NB4 (cell line): ENCODE results near the gene IMMP2L.

Source experiments
- DNase-seq: peaks from one replicate; pipeline ENCODE4 v3.0.0; 2010; ENCODE audit warnings: low read depth
- H3K4me3 ChIP-seq: one replicate; pipeline ENCODE4 v1.5.1; 2011; ENCODE audit warnings: mild to moderate bottlenecking, low read depth, low read length, moderate library complexity
- MYC ChIP-seq: IDR thresholded peaks from 2 replicates; pipeline ENCODE4 v1.6.1; 2011; ENCODE audit warnings: low read depth, low read length
- POLR2A ChIP-seq: IDR thresholded peaks from 2 replicates; pipeline ENCODE4 v1.6.1; 2011; ENCODE audit warnings: mild to moderate bottlenecking; ENCODE audit not compliant: insufficient read length; ENCODE audit errors: extremely low read depth
- TF ChIP-seq, protein P1 (sequence below): IDR thresholded peaks from 2 replicates; pipeline ENCODE4 v1.6.1; 2011; ENCODE audit warnings: low read depth, low read length
- TF ChIP-seq, protein P2 (sequence below): IDR thresholded peaks from one replicate; pipeline ENCODE4 v1.5.1; 2012; ENCODE audit warnings: low read depth, low read length

IMMP2L gene

DNA sequence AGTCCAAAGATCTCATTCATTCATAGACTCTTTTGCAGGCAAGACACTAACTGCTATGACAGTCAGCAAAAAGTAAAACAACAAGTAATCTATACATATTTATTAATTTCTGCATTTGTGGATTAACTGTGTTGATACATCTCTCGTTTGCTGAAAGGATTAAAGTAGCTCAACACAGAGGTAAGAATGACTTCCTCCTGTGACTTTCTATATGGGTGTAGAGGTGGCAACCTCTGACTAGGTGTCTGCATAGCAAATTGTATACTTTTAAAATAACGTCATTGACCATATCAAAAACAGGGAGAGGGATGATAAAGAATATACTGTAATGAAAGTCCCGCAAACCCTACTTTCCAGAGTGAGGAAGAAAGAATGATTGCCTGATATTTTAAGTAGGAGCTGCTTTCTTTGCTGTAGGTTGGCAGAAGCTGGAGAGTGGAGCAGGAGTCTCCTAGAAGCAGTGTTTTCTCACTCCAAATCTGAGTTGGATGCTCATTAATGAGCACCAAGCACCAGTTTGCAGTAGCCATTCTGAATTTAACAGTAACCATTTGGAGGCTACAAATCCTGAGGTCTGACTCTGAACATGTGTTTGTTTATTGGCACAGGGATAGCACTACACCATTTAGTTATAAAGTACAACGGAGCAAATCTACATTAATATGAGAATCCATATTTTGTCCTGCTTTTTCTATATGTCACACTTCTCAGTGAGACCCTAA lies 480.6 kb downstream of the IMMP2L start:
- no peak for DNase-seq
- H3K4me3 ChIP-seq: no peak overlapping the region
- TF ChIP-seq POLR2A: no peak
- TF ChIP-seq, protein P1, sequence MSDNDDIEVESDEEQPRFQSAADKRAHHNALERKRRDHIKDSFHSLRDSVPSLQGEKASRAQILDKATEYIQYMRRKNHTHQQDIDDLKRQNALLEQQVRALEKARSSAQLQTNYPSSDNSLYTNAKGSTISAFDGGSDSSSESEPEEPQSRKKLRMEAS: no peak
- TF ChIP-seq, protein P2, sequence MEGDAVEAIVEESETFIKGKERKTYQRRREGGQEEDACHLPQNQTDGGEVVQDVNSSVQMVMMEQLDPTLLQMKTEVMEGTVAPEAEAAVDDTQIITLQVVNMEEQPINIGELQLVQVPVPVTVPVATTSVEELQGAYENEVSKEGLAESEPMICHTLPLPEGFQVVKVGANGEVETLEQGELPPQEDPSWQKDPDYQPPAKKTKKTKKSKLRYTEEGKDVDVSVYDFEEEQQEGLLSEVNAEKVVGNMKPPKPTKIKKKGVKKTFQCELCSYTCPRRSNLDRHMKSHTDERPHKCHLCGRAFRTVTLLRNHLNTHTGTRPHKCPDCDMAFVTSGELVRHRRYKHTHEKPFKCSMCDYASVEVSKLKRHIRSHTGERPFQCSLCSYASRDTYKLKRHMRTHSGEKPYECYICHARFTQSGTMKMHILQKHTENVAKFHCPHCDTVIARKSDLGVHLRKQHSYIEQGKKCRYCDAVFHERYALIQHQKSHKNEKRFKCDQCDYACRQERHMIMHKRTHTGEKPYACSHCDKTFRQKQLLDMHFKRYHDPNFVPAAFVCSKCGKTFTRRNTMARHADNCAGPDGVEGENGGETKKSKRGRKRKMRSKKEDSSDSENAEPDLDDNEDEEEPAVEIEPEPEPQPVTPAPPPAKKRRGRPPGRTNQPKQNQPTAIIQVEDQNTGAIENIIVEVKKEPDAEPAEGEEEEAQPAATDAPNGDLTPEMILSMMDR: no peak
- no peak for TF ChIP-seq MYC

DNA sequence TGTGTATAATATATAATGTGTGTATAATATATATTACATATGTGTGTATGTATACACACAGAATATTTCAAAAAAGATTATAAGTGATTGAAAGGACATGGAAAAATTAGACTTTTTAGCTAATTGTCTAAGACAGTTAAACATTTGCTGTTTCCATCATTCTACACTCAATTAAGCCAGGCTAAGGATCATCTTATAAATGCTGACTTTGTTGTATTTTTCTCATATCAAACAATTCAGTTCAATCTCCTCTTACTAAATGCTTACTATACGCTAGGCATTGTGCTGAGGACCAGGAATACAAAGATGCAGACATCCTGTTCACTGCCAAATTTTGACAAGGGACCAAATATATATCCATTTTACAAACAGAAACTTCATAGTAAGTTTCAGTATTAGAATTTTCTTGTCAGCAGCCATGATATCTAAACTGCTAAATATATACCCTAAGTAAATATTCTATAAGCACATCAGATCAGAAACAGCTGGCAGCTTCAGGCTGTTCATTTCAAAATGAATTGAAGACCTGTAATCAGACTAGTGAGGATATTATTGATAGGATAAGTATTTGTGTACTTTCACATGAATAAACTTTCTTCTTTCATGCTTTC lies 481.7 kb downstream of the IMMP2L start:
- no peak for DNase-seq
- no peak overlapping the region for H3K4me3 ChIP-seq
- TF ChIP-seq, protein P2: no peak
- TF ChIP-seq, protein P1: no peak
- TF ChIP-seq POLR2A (no peak), MYC (no peak)

DNA sequence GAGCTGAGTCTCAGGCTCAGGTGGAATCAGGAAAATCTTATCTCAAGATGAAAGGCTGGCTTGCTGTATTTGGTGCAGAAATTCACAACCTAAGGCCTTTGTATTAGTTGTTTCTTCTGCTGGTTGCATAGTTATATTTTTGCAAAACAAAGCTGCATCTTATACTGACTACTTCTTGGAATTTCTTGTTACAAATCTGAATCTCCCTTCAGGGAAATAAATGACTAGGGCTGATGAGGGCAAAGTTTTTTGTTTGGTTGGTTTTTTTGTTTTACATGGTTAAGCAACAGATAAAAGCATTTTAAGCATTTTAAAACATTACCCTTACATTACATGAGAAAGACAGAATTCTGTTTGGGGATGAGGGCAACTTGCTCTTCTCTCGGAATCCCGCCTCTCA lies 485.3 kb downstream of the IMMP2L start:
- TF ChIP-seq, protein P2: no peak
- no peak for DNase-seq
- H3K4me3 ChIP-seq: no peak overlapping the region

DNA sequence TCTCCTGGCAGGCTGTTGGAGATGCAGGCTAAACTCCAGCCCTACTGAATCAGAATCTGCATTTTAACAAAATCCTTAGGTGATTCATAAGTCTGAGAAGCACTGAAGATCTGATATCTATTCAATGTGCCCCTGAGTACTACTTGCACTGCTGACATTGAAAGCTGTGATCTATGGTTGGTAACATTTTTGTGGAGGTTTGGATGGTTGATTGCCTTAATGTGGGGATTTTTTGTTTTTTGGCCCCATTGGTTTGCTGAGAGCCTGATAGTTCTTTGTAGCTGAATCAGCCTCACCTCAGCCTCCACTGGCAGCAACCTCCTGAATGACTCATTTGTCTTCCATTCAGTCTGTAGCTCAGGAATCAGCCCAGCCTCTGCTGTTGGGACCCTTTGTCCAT lies 486.1 kb downstream of the IMMP2L start:
- no peak for DNase-seq
- TF ChIP-seq POLR2A: no peak
- TF ChIP-seq, protein P1: no peak
- TF ChIP-seq MYC: no peak
- TF ChIP-seq, protein P2: no peak
- H3K4me3 ChIP-seq: no peak overlapping the region

DNA sequence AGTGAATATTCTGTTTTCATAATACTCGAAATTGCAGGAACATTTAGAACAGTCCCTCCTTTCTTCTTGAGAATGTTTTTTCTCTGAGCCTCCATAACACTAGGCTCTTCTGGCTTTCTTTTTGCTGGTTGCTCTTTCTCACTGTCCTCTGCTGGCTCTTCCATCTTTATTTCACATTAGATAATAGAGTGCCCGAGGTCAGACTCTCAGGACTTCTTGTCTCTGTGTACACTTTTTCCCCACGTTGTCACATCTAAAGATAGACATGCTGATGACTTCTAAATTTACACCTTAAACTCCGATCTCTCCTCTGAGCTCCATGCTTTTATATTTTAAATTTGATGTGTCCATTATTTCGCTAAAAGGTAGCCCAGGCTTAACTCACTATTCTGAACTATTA lies 486.8 kb downstream of the IMMP2L start:
- DNase-seq: no peak
- no peak overlapping the region for H3K4me3 ChIP-seq
- no peak for TF ChIP-seq POLR2A
- TF ChIP-seq, protein P1: no peak
- TF ChIP-seq MYC: no peak

DNA sequence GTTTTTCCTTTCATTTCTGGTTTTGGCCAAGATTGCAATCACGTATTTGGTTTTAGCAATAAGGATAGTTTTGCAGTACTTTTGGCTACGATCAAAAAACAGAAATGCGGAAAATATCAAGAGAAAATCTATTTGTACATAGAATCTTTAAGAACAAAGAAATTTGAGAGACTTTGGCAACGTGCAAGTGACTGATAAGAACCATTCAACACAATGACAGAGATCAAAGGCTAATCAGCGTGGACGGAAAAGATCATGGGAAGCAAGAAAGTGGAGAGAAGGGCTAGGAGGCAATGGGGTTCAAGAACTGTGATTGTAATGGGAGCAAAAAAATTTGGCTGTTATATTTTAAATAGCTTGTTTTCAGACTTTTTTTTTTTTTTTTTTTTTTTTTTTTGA lies 487.5 kb downstream of the IMMP2L start:
- TF ChIP-seq, protein P1: no peak
- TF ChIP-seq, protein P2: no peak
- TF ChIP-seq MYC (no peak), POLR2A (no peak)
- no peak overlapping the region for H3K4me3 ChIP-seq
- DNase-seq: no peak
